Neural cell (in vitro differentiated cells): ENCODE measurements around the gene TSPAN11. TPM values are rescaled to one million over a fixed set of nuclear protein-coding genes. Genes with fewer than 3 reads are reported as not detected.

Experiments used
- H2AFZ ChIP-seq: fragments of 200-600, 300-800 bp; sonication (generic), shearing (Covaris generic); 2 replicates; pipeline ENCODE4 v1.6.0; 2014; ENCODE audit warnings: low read depth, mild to moderate bottlenecking, antibody characterized with exemption, low read length, moderate library complexity
- H3F3A ChIP-seq: fragments of 200-600 bp; shearing (Covaris generic); 2 replicates; pipeline ENCODE4 v1.6.1; 2016; ENCODE audit warnings: mild to moderate bottlenecking, moderate library complexity, mixed read lengths, antibody characterized with exemption, low read length; ENCODE audit not compliant: insufficient read depth, poor library complexity, severe bottlenecking
- H3K27ac ChIP-seq: fragments of 200-600, 300-800 bp; sonication (generic), shearing (Covaris generic); 2 replicates; pipeline ENCODE4 v1.5.1; 2014; ENCODE audit warnings: mild to moderate bottlenecking, low read length, moderate library complexity
- H3K27me3 ChIP-seq: fragments of 300-800, 200-600 bp; sonication (generic), shearing (Covaris generic); 2 replicates; pipeline ENCODE4 v1.6.0; 2014; ENCODE audit warnings: mild to moderate bottlenecking, low read depth, low read length, moderate library complexity; ENCODE audit not compliant: insufficient read depth
- H3K36me3 ChIP-seq: fragments of 300-800, 200-600 bp; sonication (generic), shearing (Covaris generic); 2 replicates; pipeline ENCODE4 v1.5.1; 2014; ENCODE audit warnings: mild to moderate bottlenecking, antibody characterized with exemption, low read length, moderate library complexity; ENCODE audit not compliant: insufficient read depth
- H3K4me2 ChIP-seq: fragments of 300-800, 200-600 bp; sonication (generic), shearing (Covaris generic); 2 replicates; pipeline ENCODE4 v1.6.0; 2014; ENCODE audit warnings: mild to moderate bottlenecking, low read length
- H3K4me3 ChIP-seq: fragments of 300-800, 200-600 bp; sonication (generic), shearing (Covaris generic); 2 replicates; pipeline ENCODE4 v1.5.1; 2014; ENCODE audit warnings: mild to moderate bottlenecking, low read length, moderate library complexity
- H3K79me2 ChIP-seq: fragments of 200-600 bp; shearing (Covaris generic); replicated peaks from 2 replicates; pipeline ENCODE4 v1.6.0; 2014; ENCODE audit warnings: mild to moderate bottlenecking, low read length, moderate library complexity; ENCODE audit not compliant: insufficient read depth
- H3K9ac ChIP-seq: fragments of 300-800, 200-600 bp; sonication (generic), shearing (Covaris generic); 2 replicates; pipeline ENCODE4 v1.6.1; 2016; ENCODE audit warnings: mild to moderate bottlenecking, low read length, mixed read lengths
- H3K9me2 ChIP-seq: fragments of 200-600 bp; shearing (Covaris generic); 2 replicates; pipeline ENCODE4 v1.6.1; 2016; ENCODE audit warnings: mild to moderate bottlenecking, low read length, mixed read lengths; ENCODE audit not compliant: insufficient read depth
- H3K9me3 ChIP-seq: fragments of 200-600, 300-800 bp; sonication (generic), shearing (Covaris generic); 2 replicates; pipeline ENCODE4 v1.6.1; 2016; ENCODE audit warnings: mild to moderate bottlenecking, mixed run types, low read length, moderate library complexity, mixed read lengths
- H4K20me1 ChIP-seq: fragments of 200-600 bp; shearing (Covaris generic); 2 replicates; pipeline ENCODE4 v1.6.1; 2016; ENCODE audit warnings: mild to moderate bottlenecking, mixed run types; ENCODE audit not compliant: insufficient read depth
- EP300 ChIP-seq: fragments of 450-650 bp; conservative IDR thresholded peaks from 2 replicates; pipeline ENCODE4 v1.6.1; 2014; ENCODE audit warnings: antibody characterized with exemption, mild to moderate bottlenecking, moderate library complexity; ENCODE audit not compliant: poor library complexity, severe bottlenecking
- EZH2 ChIP-seq: fragments of 200-600, 300-800 bp; shearing (Covaris generic), sonication (generic); IDR thresholded peaks from 2 replicates; pipeline ENCODE4 v1.6.1; 2014; ENCODE audit warnings: antibody characterized with exemption, low read length, borderline replicate concordance, mild to moderate bottlenecking; ENCODE audit not compliant: insufficient read depth, poor library complexity, severe bottlenecking
- MXI1 ChIP-seq: fragments of 450-650 bp; conservative IDR thresholded peaks from 2 replicates; pipeline ENCODE4 v1.6.1; 2014; ENCODE audit warnings: antibody characterized with exemption, mild to moderate bottlenecking; ENCODE audit not compliant: poor library complexity, severe bottlenecking
- POLR2AphosphoS5 ChIP-seq: IDR thresholded peaks from 2 replicates; pipeline ENCODE4 v1.6.1; 2012
- RAD21 ChIP-seq: fragments of 450-650 bp; conservative IDR thresholded peaks from 2 replicates; pipeline ENCODE4 v1.6.1; 2014; ENCODE audit warnings: antibody characterized with exemption, mild to moderate bottlenecking, moderate library complexity
- SMC3 ChIP-seq: fragments of 450-650 bp; conservative IDR thresholded peaks from 2 replicates; pipeline ENCODE4 v1.6.1; 2014; ENCODE audit warnings: antibody characterized with exemption, mild to moderate bottlenecking, moderate library complexity; ENCODE audit not compliant: poor library complexity
- TAF1 ChIP-seq: IDR thresholded peaks from 2 replicates; pipeline ENCODE4 v1.6.1; 2012; ENCODE audit warnings: low read depth
- polyA plus RNA-seq: library from polyadenylated mRNA; depleted of rRNA; stranded (reverse); fragments of >200 nt; gene quantifications from 2 replicates; pipeline ENCODE4 v1.2.3, GENCODE V29; 2014
- TF ChIP-seq, protein P1 (sequence below): fragments of 450-650 bp; IDR thresholded peaks from 2 replicates; pipeline ENCODE4 v1.5.1; 2014; ENCODE audit warnings: antibody characterized with exemption, mild to moderate bottlenecking, moderate library complexity; ENCODE audit not compliant: poor library complexity, severe bottlenecking
- TF ChIP-seq, protein P2 (sequence below): IDR thresholded peaks from 2 replicates; pipeline ENCODE4 v1.6.1; 2012; ENCODE audit warnings: borderline replicate concordance

TSPAN11 gene
- polyA plus RNA-seq, 1 donor from 2014 or later, result 5.6 TPM

DNA sequence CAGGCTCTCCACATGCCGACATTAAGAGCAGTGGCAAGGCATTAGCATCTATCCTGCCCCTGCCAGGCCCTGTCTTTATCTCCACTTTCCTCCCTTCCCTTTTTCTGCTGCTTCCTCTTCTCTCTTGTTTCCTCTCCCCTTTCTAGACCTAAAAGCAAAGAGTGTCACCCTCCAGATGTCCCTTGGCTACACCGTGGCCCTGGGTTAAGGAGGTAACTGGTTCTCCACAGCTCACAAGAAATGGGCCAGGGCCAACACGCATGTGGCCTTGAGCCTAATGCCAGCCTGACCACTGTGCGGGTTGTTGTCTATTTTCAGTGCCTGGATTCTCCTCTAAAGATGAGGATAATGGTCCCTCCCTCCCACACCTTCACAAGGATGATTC is 105.4 kb downstream of the TSPAN11 start:
- Histone ChIP-seq H3K36me3 (no peaks in the 10 kb centered on the region), H3K4me3 (no peak overlapping the region), H3K9me2 (no peaks in the 10 kb centered on the region), H3K9me3 (no peaks in the 10 kb centered on the region), H3K27ac (no peak overlapping the region), H3K9ac (no peak overlapping the region), H3K4me2 (no peak overlapping the region), H3F3A (no peaks in the 10 kb centered on the region), H3K79me2 (no peaks in the 10 kb centered on the region), H4K20me1 (no peaks in the 10 kb centered on the region), H3K27me3 (no peaks in the 10 kb centered on the region), H2AFZ (no peak overlapping the region)
- no peak for TF ChIP-seq TAF1
- no peak for TF ChIP-seq POLR2AphosphoS5
- TF ChIP-seq, protein P1, sequence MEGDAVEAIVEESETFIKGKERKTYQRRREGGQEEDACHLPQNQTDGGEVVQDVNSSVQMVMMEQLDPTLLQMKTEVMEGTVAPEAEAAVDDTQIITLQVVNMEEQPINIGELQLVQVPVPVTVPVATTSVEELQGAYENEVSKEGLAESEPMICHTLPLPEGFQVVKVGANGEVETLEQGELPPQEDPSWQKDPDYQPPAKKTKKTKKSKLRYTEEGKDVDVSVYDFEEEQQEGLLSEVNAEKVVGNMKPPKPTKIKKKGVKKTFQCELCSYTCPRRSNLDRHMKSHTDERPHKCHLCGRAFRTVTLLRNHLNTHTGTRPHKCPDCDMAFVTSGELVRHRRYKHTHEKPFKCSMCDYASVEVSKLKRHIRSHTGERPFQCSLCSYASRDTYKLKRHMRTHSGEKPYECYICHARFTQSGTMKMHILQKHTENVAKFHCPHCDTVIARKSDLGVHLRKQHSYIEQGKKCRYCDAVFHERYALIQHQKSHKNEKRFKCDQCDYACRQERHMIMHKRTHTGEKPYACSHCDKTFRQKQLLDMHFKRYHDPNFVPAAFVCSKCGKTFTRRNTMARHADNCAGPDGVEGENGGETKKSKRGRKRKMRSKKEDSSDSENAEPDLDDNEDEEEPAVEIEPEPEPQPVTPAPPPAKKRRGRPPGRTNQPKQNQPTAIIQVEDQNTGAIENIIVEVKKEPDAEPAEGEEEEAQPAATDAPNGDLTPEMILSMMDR, result no peak
- TF ChIP-seq, protein P2, sequence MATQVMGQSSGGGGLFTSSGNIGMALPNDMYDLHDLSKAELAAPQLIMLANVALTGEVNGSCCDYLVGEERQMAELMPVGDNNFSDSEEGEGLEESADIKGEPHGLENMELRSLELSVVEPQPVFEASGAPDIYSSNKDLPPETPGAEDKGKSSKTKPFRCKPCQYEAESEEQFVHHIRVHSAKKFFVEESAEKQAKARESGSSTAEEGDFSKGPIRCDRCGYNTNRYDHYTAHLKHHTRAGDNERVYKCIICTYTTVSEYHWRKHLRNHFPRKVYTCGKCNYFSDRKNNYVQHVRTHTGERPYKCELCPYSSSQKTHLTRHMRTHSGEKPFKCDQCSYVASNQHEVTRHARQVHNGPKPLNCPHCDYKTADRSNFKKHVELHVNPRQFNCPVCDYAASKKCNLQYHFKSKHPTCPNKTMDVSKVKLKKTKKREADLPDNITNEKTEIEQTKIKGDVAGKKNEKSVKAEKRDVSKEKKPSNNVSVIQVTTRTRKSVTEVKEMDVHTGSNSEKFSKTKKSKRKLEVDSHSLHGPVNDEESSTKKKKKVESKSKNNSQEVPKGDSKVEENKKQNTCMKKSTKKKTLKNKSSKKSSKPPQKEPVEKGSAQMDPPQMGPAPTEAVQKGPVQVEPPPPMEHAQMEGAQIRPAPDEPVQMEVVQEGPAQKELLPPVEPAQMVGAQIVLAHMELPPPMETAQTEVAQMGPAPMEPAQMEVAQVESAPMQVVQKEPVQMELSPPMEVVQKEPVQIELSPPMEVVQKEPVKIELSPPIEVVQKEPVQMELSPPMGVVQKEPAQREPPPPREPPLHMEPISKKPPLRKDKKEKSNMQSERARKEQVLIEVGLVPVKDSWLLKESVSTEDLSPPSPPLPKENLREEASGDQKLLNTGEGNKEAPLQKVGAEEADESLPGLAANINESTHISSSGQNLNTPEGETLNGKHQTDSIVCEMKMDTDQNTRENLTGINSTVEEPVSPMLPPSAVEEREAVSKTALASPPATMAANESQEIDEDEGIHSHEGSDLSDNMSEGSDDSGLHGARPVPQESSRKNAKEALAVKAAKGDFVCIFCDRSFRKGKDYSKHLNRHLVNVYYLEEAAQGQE, result no peak
- TF ChIP-seq SMC3, result no peak

DNA sequence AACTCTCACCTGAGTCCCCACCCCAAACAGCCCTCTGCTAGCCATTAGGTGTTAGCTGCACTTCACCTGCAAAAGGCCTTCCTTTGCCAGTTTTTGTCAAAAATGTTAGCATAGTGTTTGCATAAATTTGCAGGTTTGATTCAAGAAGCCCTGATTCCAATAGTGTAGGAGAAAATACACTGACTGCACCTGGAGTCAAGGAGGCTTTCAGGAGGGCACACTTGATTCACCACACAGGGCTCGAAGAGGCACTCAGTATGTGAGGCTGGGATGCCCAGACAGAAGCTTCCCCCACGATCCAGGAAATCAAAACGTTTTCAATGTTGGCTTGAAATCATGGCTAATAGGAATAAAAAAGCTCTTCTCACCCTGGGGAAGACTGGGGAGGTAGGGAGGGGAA is 106.6 kb downstream of the TSPAN11 start:
- Histone ChIP-seq H3K9me3 (no peaks in the 10 kb centered on the region), H3F3A (no peaks in the 10 kb centered on the region), H3K4me2 (no peak overlapping the region), H3K9ac (no peak overlapping the region), H3K27me3 (no peaks in the 10 kb centered on the region), H4K20me1 (no peaks in the 10 kb centered on the region), H3K4me3 (no peak overlapping the region), H2AFZ (no peak overlapping the region), H3K79me2 (no peaks in the 10 kb centered on the region), H3K9me2 (no peaks in the 10 kb centered on the region), H3K27ac (no peak overlapping the region), H3K36me3 (no peaks in the 10 kb centered on the region)
- no peak for TF ChIP-seq EP300
- TF ChIP-seq, protein P2, result no peak
- TF ChIP-seq MXI1, result no peak
- no peak for TF ChIP-seq SMC3
- TF ChIP-seq POLR2AphosphoS5, result no peak
- TF ChIP-seq TAF1, result no peak
- TF ChIP-seq, protein P1, result no peak
- no peak for TF ChIP-seq EZH2
- no peak for TF ChIP-seq RAD21
